Measurements from ENCODE around the gene ZYG11A.

Gene ZYG11A

GRCh38 chr1:52880206-52880605, 37.6 kb downstream of the ZYG11A start:
- no peak for DNase-seq

- no peak for DNase-seq
Observed at GRCh38 chr1:52887483-52887882, 44.9 kb downstream of the ZYG11A start.

- DNase-seq: no peak
Observed at GRCh38 chr1:52892424-52893215, 50.1 kb downstream of the ZYG11A start.

- no peak for DNase-seq
Observed at GRCh38 chr1:52899445-52899894, 56.9 kb downstream of the ZYG11A start.

DNA sequence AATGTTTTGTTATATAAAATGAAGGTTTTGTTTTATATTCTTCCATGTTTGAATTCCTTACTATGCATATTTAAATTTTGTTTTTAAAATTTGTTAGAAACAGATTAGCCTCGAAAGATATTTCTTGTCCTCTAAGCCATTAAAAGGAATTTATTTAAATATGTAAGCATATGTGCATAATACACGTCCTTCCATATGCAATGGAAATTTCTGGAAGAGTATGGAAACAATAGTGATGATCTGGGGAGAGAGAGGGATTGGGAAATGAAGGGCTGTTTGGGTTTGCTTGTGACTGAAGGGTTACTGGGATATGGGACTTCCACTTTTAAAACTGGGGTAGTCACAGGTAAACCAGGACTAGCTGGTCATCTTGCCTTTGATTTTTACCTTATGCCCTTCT, 57.8 kb downstream of the ZYG11A start:
- no peak for DNase-seq

GRCh38 chr1:52901384-52901783, 58.8 kb downstream of the ZYG11A start:
- no peak for DNase-seq

GRCh38 chr1:52904208-52904926, 61.8 kb downstream of the ZYG11A start:
- no peak for DNase-seq

GRCh38 chr1:52904927-52905698, 62.6 kb downstream of the ZYG11A start:
- no peak for DNase-seq

DNA sequence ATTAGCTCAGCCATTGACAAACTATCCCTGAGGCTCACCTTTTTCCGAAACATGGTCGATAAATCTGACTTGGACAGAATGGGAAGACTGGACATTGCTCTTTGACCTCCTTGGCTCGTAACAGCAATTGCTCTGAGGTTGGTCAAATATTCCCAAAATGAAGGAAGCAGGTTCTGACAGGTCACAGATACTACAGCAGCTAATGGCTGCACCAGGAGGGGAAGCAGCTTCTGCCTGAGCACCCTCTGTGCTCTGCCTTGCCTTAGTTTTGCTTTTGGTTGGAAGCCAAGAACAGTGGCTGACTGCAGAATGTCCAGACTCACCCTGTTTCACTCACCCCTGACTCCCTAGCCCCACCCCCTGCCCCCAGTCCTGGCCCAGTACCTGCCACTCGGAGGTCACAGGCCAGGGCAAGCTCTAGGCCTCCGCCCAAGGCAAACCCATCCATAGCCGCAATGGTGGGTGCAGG, 63.6 kb downstream of the ZYG11A start:
- no peak for DNase-seq

- no peak for DNase-seq
Observed at GRCh38 chr1:52907068-52907811, 64.7 kb downstream of the ZYG11A start.

DNA sequence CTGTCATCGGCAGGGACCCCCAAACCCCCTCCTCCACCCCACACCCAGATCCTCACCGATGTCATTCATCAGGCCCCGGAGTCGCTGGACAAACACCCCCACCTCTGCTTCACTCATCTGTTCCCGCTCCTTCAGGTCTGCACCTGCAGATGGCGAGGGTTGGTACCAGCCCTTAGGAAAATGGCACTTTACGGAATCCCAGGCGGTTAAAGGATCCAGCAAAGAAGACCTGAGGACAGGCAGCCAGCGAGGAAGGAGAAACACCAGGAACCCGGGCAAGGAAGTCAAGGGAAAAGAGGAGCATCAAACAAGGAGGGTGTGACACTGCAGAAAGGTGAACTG, 65.2 kb downstream of the ZYG11A start:
- no peak for DNase-seq

DNA sequence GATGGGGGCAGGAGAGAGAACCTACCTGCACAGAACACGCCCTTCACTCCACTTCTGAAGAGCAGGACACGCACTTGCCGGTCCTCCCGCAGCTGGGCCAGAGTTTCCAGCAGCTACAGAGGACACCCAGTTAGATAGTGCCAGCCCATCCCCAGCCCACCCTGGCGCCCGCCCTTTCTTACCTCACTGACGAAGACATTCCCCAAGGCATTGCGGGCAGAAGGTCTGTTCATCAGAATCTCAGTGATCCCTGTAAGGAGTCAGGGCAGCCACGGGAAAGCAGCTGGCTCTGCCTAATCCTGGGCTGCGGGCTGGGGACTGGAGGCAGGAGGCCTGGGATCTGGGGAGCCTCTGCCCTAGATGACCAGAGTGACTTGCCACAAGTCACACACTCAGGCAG, 69.0 kb downstream of the ZYG11A start:
- no peak for DNase-seq

DNA sequence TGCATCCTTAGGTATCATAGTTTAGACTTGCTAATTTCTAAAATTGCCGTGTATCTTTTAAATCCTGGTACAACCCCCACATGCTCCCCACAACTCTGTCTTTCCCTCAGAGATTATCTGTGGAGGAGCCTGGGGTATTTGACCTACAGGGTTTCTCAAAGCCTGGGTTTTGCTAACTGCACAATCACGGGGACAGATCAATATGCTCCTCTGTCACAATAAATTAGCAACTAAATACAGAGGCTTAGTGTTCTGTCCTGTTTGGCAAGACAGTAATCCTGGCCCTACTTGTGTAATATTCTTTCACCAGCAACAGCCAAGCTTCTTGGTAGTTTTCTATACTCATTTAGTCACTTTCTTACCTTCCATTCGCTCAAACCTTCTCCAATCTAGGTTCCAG, 70.5 kb downstream of the ZYG11A start:
- no peak for DNase-seq

- no peak for DNase-seq
Observed at GRCh38 chr1:52913537-52913936, 71.0 kb downstream of the ZYG11A start.

- DNase-seq: no peak
Observed at GRCh38 chr1:52914463-52914862, 71.9 kb downstream of the ZYG11A start.

- DNase-seq: no peak
Observed at GRCh38 chr1:52915211-52915854, 72.8 kb downstream of the ZYG11A start.

DNA sequence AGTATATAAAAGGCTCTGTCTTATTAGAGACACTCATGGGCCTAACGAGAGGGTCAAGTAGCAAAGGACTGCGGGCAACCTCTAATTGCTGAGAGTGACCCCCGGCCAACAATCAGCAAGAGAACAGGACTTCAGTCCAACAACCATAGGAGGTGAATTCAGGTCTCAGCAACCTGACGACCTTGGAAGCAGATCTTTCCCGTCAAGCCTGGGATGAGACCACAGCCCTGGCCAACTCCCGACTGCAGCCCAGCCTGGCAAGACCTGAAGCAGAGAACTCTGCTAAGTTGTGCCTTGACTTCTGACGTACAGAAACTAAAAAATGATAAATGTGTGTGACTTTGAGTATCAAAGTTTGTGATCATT, 73.3 kb downstream of the ZYG11A start:
- DNase-seq: no peak

GRCh38 chr1:52916241-52916975, 73.8 kb downstream of the ZYG11A start:
- no peak for DNase-seq

DNA sequence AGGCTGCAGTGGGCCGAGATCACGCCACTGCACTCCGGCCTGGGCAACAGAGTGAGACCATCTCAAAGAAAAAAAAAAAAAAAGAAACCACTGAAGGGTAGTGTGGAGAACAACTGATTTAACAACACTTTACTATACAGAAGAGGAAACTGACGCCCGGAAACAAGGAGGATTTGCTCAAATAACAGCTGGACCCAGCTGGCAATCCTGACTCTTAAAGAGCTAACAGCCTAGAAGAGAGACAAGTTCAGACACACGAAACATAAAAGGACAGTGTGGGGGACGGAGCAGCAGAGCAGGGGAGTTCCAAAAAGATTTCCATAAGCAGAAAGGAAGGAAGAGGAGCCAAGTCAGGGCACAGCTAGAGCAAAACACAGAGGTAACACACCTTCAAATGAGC, 74.6 kb downstream of the ZYG11A start:
- DNase-seq: no peak

GRCh38 chr1:52917581-52917980, 75.0 kb downstream of the ZYG11A start:
- DNase-seq: no peak

GRCh38 chr1:52918201-52918600, 75.6 kb downstream of the ZYG11A start:
- DNase-seq: no peak

Data from NCI-H1436 treated with DMSO at 0.1 percent for 48 hours (cell line).